GM19025 (cell line): Measurements from ENCODE around the gene SERHL2.
A peak's percentile ranks its signal among the peaks of the same experiment; 100 is the strongest.
"Not testable (repeated sequence)": the region's sequence is repeated elsewhere in the genome, so short reads cannot be mapped to it uniquely, and the experiment has no call there.

Experiments used
- ATAC-seq: cut with Tn5 transposase; IDR thresholded peaks from one replicate; pipeline ENCODE4 v1.9.1; 2021; ENCODE audit warnings: mild to moderate bottlenecking, low read depth, moderate library complexity; ENCODE audit not compliant: unreplicated experiment

The SERHL2 gene, protein sequence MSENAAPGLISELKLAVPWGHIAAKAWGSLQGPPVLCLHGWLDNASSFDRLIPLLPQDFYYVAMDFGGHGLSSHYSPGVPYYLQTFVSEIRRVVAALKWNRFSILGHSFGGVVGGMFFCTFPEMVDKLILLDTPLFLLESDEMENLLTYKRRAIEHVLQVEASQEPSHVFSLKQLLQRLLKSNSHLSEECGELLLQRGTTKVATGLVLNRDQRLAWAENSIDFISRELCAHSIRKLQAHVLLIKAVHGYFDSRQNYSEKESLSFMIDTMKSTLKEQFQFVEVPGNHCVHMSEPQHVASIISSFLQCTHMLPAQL

DNA sequence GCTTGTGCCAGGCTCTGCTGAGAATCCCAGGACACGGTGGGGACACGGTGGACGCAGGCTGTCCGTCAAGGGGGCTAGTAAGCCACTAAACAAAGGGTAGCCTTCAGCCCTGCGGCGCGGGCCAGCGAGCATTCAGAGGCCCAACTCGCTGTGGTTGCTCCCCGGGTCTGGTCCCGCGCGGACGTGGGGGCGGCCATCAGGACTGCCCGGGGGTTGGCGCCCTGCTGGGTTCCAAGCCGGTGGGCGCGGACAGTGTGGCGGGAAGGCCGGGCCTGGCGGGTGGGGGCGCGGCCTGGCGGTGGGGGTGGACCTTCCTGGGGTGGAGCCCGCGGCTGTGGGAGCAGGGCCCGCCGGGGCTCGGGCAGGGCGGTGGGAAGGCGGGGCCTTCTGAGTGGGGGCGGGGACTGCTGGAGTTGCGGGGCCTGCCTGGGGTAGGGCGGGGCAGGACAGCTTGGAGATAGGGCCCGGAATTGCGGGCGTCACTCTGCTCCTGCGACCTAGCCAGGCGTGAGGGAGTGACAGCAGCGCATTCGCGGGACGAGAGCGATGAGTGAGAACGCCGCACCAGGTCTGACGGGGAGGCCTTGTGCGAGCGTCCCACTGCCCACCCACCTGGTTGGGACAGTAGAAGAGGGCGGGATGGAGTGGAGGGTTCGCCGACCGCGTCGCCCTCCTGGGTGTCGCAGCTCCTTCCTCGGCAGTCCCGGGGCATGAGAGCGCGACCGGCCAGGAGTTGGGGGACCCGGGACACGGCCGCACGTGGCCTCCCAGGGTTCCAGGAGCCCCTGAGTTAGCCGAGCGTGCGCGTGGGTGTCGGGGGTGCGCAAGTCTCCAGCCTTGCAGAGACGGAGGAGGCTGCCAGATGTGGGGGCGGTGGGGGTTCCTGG lies at the start of gene SERHL2:
Gene SERHL2 (plus strand): TSS at position 482 of the 887 bp plus-strand sequence. CDS start 65 bp downstream, at position 547.
- no peak for ATAC-seq

DNA sequence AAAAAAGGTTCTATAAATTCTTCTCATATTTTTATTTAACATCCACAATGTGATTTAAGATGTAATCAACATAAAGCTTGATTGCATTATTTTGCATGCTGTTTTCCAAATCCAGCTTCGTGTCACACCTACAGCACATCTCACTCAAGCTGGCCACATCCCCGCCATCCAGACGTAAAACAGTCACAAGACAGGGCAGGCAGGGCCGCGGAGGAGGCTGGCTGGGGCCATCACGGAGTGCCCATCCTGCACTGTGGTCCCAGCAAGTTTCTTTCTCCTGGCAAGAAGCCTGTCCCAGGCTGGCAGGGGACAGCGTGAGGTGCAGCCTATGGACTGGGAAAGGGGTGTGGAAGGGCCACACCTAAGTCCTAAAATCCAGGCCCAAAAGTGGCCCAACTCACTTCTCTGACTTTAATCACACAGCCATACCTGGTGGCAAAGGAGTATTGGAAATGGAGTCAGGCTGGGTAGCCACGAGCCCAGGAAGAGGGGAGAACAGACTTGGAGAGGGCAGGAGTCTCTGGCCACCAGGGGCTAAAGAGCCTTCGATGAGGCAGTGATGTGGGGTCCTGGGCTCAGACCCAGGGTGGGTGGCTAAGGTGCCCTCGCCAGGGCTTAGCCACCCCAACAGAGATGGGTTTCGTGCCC lies 45.3 kb upstream of the SERHL2 start:
- not testable (repeated sequence) for ATAC-seq

DNA sequence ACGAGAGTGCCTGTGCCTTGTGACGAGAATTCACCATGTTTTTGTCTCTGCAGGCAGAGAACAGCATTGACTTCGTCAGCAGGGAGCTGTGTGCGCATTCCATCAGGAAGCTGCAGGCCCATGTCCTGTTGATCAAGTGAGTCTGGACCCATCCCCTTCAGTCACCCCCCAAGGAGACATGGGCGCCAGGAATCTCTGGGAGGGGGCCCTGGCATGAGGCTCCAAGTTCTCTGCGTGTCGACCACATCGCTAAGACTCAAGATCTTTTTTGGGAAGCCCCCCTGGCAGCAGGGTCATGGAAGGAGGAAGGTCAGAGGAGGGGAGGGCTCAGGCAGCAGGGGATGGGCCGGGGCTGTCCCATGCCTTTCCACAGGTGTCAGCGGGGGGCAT lies 44.8 kb upstream of the SERHL2 start:
- not testable (repeated sequence) for ATAC-seq

DNA sequence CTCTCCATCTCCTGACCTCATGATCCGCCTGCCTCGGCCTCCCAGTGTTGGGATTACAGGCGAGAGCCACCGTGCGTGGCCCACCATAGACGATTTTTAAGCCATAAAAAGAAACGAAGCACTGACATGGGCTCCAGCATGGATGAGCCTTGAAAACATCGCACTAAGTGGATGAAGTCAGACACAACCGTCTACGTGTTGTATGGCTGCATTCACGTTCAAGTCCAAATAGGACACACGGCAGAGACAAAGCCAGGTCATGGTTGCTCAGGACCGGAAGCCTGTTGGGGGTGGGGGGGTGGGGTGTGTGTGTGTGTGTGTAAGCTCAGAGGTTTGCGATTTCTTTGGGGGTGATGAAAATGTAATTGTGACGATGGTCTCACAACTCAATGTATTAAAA lies 44.2 kb upstream of the SERHL2 start:
- ATAC-seq = no peak

DNA sequence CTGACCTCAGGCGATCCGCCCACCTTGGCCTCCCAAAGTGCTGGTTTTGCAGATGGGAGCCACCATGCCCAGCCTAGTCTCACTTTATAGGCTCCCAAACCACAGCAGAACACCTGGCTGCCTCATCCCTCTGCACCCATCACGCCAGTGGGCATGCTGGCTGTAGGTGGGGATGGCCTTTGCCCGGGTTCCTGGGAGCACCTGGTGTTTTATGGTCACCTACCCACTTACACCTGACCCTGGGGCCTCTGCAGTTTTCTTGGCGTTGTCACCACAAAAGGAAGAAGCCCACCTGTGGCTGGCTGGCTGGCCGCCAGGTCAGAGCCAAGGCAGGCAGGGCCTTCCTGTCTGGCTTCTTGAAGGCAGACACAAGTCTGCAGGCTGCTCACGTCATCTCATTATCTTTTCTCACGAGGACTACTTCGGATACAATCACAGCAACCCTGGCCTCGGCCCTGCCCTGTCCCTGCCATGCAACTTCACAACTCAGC lies 42.3 kb upstream of the SERHL2 start:
- no peak for ATAC-seq

DNA sequence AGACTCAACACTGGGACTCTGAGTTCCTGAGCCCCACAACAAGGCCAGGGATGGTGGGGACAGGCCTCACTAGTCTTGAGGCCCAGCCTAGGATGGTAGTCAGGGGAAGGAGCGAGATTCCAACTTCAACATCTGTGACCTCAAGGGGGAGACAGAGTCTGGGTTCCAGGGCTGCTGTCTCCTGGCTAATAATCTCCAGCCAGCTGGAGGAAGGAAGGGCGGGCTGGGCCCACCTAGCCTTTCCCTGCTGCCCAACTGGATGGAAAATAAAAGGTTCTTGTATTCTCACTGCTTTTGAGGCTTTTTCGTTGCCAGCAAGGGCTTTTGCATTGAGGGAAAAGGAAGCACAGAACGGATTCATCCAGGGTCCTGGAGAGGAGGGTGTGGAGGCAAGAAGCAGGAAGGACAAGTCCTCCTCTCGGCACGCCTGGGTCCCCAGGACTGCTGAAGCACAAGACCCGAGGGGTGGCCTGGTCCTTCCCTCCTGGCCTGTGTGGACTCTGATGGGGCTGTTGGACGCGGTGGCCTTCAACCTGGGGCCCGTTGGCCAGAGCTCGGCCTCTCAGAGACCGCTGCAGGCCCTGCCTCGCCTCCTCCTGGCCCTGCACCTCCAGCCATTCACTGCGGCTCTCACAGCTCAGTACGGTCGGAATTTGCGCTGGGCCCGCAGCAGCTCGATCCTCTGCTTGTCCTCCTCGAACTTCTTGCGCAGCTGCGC lies 41.3 kb upstream of the SERHL2 start:
- not testable (repeated sequence) for ATAC-seq

DNA sequence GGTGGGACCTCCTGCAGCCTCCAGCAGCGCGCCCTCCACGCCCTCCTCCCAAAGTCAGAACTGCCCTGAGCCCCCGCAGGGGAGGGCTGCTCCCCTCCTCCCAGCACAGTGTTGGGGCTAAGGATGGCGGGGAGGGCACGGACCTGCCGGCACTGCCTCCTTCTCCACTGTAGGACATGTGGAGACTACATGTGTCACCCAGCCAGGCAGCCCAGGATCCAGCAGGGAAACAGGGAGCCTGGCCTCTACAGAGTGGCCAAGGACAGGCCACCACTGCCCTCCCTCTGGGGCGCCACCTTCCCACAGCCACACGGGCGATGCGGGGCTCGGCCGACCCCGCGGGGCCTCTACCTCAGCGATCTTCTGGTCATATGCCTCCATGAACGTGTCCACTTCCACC lies 39.4 kb upstream of the SERHL2 start:
- not testable (repeated sequence) for ATAC-seq

DNA sequence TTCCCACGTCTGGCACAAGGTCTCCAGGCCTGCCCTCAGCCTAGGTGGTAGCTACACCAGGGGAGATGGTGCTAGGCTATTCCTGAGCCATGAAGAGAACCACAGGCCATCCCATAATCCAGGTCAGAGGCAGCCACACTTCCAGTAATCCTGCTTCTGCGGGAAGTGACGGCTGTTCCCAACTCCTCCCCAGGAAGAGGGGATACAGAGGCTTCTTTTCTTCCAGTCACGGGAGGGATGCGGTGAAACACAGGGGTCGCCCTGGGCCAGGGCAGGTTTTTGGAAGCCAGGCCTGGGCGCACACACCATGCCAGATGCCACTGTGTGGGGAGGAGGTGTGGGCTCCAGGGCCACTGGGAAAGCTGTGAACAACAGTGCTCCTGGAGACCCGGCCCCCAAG lies 38.5 kb upstream of the SERHL2 start:
- not testable (repeated sequence) for ATAC-seq

DNA sequence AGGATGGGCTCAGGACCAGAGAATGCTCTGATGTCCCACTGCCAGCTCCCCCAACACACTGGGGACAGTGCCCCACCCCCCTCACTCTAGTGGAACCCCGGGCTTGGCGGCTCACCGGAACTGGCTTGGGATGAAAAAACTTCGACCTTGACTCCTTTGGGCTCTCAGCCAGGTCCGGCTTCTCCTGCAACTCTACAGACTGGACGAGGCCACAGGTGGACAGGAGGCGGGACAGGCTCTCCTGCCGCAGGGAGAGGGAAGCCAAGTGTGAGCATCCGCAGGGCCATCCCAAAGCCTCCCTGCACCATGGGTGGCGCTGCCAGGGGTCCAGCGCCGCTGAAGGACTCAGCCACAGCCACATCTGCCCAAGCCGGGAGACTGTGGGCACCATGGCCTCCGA lies 37.9 kb upstream of the SERHL2 start:
- ATAC-seq = no peak

DNA sequence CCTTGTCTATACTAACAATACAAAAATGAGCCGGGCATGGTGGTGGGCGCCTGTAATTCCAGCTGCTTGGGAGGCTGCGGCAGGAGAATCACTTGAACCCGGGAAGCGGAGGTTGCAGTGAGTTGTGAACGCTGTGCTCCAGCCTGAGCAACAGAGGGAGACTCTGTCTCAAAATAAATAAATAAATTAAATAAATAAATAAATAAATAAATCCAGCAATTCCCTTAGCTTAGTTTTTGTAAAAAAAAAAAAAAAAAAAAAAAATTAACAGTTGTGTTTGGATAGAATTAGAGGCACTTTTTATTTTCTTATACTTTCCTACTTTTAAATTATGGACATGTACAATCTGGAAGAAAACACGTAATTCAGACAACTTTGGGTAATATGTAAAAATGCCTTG lies 36.7 kb upstream of the SERHL2 start:
- not testable (repeated sequence) for ATAC-seq

DNA sequence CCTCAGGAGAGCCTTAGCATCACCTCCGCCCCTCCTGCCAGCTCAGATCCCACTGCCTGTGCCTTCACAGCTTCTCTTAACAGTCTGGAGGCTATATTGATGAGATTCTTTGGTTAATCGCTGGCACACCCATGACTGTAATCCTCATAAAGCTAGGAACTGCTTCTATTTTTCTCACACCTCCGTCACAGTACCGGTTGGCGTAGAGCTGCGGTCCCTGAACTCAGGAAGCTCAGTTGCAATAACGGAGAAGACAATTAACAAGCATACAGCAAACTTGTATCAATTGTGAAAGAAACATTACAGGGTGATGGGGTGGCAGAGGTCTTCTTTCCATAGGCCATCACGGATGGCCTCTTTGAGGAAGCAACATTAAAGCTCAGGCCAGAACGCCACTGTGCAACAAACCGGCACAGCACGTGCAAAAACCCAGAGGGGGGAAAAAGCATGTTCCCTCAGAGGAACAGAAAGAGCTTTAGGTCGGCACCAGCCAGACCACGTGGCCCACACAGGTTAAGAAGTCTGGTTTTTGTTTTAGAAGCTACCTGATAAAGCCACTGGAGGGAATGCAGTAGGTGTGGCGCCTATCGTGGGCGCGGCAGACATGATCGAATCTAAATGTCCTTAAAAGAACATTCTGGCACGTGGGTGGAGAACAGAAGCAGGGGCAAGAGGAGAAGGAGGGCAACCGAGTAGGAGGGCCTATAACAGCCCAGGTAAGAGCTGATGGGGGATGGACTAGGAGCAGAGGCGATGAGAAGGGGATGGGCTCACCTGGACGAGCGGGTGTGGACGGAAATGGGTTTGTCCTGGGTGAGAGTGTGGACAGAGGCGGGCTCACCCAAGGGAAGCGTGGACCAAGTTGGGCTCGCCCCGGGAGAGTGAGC lies 34.9 kb upstream of the SERHL2 start:
- ATAC-seq = peak; percentile 15

DNA sequence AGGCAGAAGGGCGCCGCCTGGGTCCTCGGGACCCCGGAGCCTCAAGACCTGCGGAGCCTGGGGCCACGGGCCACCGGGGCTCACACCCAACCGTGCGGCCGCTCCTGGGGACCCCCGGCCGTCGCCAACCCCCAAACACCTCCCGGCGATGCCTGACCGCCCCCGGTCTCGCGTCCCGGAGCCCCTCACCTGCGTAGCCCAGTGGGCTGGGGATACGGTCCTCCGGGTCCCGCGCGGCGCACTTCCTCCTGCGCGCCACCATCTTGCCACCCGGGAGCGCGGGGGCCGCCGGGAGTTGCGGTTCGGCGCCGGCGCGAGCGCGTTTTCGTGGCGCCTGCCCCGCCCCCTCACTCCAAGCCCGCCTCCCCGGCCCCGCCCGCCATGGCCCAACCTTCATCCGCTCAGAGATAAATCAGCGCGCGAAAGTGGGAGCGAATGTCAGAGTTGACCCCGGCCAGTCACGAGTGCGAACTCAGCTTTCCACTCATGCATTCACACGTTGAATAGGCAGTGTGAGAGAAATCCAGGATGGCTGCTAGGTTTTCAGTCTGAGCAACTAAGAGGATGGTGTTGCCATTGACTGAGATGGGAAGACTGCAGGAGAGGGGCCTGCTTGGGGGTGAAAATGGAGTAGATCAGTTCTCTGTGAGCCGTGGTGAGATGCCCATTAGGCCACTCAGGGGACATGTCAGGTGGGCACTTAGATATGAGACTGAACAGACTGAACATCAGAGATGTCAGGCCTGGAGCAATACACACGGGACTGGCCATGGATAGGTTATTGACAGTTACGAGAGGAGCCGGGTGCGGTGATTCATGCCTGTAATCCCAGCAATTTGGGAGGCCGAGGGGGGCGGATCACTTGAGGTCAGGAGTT lies 34.0 kb upstream of the SERHL2 start, which contains the start of gene RRP7A:
Gene RRP7A (minus strand): TSS at position 272 of the 877 bp plus-strand sequence. CDS start 10 bp downstream, at position 262.
- ATAC-seq = peak; percentile 82

DNA sequence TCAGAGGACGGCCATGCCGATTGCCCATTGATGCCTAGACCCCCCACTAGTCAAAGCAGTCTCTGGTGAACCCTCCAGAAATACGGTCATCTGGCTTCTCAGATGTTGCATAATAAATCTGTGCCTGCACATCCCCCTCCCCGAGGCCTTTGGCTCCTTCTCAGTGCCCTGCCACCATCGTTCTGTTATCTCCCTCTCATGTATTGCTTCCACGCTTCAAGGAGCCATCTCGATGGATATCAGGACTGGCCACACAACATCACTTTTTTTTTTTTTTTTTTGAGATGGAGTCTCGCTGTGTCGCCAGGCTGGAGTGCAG lies 32.6 kb upstream of the SERHL2 start:
- no peak for ATAC-seq

DNA sequence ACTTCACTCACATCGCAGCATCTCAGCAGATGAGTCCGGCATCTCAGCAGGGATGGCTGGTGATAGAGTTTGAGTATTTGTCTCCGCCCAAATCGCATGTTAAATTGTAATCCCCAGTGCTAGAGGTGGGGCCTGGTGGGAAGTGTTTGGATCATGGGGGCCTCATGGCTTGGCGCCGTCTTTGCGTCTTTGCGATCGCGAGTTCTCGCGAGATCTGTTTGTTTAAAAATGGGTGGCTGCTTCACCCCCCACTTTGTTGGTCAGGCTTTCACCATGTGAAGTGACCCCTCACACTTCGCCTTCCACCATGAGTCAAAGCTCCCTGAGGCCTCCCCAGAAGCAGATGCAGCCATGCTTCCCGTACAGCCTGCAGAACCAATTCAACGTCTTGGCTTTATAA lies 31.2 kb upstream of the SERHL2 start:
- no peak for ATAC-seq

DNA sequence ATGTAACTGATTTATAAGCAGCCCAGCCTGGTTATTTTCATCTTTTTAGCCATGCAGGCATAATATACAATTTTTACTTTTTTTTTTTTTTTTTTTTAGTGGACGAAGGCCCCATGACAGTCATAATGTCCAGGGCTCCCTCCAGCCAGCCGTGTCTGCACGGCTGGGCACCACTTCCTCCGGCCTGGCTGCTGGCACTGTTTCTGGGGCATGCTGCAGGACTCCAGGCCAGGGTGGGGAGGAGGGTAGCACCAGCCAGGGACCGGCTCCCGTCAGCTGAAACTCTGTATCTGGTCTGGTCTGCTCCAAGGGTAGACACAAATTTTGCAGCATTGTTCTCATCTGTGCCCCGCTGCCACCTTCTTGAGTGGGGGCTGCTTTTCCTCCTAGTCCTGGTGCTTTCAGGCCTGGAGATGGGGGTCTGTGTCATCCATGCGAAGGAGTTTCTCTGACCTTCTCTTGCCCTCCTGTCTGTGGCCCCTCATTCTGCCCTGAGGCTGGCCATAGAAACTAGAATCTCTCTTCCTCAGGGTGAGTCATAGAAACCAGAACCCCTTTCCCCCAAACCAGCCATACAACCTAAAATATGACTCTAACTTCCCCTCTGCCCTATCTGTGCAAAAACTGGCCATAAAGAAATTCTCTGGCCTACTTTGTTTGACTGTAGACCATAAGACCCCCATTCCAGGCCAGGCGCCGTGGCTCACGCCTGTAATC lies 25.0 kb upstream of the SERHL2 start:
- ATAC-seq = no peak

DNA sequence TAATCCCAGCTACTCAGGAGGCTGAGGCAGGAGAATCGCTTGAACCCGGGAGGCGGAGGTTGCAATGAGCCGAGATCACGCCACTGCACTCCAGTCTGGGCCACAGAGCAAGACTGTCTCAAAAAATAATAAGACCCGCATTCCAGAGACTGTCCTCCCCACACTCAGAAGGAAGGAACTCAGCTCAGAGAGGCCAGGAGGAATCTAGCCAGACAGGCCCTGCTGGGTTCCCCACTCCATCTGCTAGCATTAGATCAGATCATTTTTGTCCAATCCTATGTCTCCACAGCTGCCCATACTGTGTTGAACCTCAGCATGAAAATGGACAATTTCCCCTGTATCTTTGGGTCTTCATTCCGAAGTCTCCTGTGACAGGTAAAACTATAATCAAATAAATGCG lies 24.3 kb upstream of the SERHL2 start:
- not testable (repeated sequence) for ATAC-seq

DNA sequence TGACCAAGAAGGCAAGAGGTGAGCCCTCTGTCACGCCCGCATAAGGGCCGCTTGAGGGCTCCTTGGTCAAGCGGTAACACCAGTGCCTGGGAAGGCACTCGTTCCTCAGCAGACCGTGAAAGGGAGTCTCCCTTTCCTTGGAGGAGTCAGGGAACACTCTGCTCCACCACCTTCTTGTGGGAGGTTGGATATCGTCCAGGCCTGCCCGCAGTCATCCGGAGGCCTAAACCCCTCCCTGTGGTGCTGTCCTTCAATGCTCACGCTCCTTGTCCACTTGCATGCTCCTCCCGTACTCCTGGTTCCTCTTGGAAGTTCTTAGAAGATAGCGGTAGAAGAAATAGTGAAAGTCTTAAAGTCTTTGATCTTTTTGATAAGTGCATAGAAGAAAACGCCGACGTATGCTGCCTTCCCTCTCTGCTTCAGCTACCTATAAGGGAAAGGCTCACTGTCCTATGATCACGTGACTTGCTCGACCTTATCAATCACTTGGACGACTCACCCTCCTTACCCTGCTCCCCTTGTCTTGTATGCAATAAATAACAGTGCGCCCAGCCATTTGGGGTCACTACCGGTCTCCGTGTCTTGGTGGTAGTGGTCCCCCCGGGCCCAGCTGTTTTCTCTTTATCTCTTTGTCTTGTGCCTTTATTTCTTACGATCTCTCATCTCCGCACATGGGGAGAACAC lies 22.2 kb upstream of the SERHL2 start:
- not testable (repeated sequence) for ATAC-seq
